ENCODE data around the gene TRIM5. TPM values are rescaled to one million over a fixed set of nuclear protein-coding genes. Genes with fewer than 3 reads are reported as not detected.
A peak's percentile ranks its signal among the peaks of the same experiment; 100 is the strongest.

The TRIM5 gene
- total and polyA plus RNA-seq, 9 of the 15 experiments (the other 6 are each of a cell fraction or from before 2014, with no cell fraction given), result 7.7 to 20.8 (median 15.0) TPM

- no peak for TF ChIP-seq ELK1 (CRISPR knock-in tag; IDR thresholded peaks at IDR 0.05)
- TF ChIP-seq CC2D1A (IDR thresholded peaks at IDR 0.05), result no peak
- TF ChIP-seq ZNF12 (CRISPR knock-in tag; IDR thresholded peaks at IDR 0.05), result no peak
- TF ChIP-seq MED1 (CRISPR knock-in tag; IDR thresholded peaks at IDR 0.05; ENCODE audit: borderline replicate concordance), result no peak
- no peak for TF ChIP-seq CBFB (CRISPR knock-in tag; IDR thresholded peaks at IDR 0.05)
- TF ChIP-seq ETS2 (tag; IDR thresholded peaks at IDR 0.05; ENCODE audit: borderline replicate concordance, poor library complexity, severe bottlenecking), result no peak
- no peak for TF ChIP-seq ZNF263 (CRISPR knock-in tag; IDR thresholded peaks at IDR 0.05; ENCODE audit: borderline replicate concordance)
- no peak for TF ChIP-seq E4F1 (CRISPR knock-in tag; IDR thresholded peaks at IDR 0.05; ENCODE audit: borderline replicate concordance)
- no peak for TF ChIP-seq RNF219 (CRISPR knock-in tag; IDR thresholded peaks at IDR 0.05)
- no peak for TF ChIP-seq DDX20 (tag; IDR thresholded peaks at IDR 0.05; ENCODE audit: low read depth)
- TF ChIP-seq RCOR1 (IDR thresholded peaks at IDR 0.05; ENCODE audit: borderline replicate concordance in 1 of 2, low read depth in 2 of 2, low read length in 2 of 2), result peak in 1 of 2 experiments; percentile 47; a peak in 1 of 4 replicates
- no peak for TF ChIP-seq GATA2 (CRISPR knock-in tag; IDR thresholded peaks at IDR 0.05)
- peak; percentile 77 for TF ChIP-seq MEIS2 (IDR thresholded peaks at IDR 0.05; ENCODE audit: partially characterized antibody)
- no peak for TF ChIP-seq NFRKB (IDR thresholded peaks at IDR 0.05; ENCODE audit: low read depth)
- TF ChIP-seq FOXM1 (IDR thresholded peaks at IDR 0.05; ENCODE audit: low read depth), result no peak
- no peak for TF ChIP-seq FOXM1 (CRISPR knock-in tag; IDR thresholded peaks at IDR 0.05; ENCODE audit: low read depth)
- no peak for TF ChIP-seq NCOA4 (IDR thresholded peaks at IDR 0.05; ENCODE audit: partially characterized antibody)
- no peak for TF ChIP-seq FOS (IDR thresholded peaks at IDR 0.05; ENCODE audit: extremely low read depth, insufficient read length)
- TF ChIP-seq FUS (optimal IDR thresholded peaks at IDR 0.05; ENCODE audit: low read depth, low read length), result no peak
- TF ChIP-seq PKNOX1 (IDR thresholded peaks at IDR 0.05), result peak; percentile 81
- TF ChIP-seq MLX (CRISPR knock-in tag; conservative IDR thresholded peaks at IDR 0.05), result no peak
Measured at GRCh38 chr11:5624489-5625279, 60.2 kb downstream of the TRIM5 start, which contains the start of gene TRIM34 (continued).

Data from K562 (cell line).